Sigmoid colon (tissue), 4 donors: Measurements from ENCODE around the gene ASF1B.

ENCODE experiments used
- EP300 ChIP-seq, 4 donors: sonication (generic); formaldehyde crosslinking; IDR thresholded peaks; one replicate each; pipeline ENCODE4 v1.6.1; 2017; ENCODE audit warnings: antibody characterized with exemption in 4 of 4
- POLR2A ChIP-seq, 2 donors: fragments of 450-650 bp; IDR thresholded peaks; one replicate each; pipeline ENCODE4 v1.6.1; 2016; ENCODE audit warnings: antibody characterized with exemption in 2 of 2, mild to moderate bottlenecking in 2 of 2, moderate library complexity in 2 of 2
- TF ChIP-seq, protein P1 (sequence below), 4 experiments: fragments of 450-650 bp in 3 of 4; fragments of 200-600 bp in 1 of 4; IDR thresholded peaks; one replicate each; pipeline ENCODE4 v1.5.1; 2016 to 2019; ENCODE audit warnings: antibody characterized with exemption in 4 of 4, mild to moderate bottlenecking in 3 of 4, moderate library complexity in 2 of 4

DNA sequence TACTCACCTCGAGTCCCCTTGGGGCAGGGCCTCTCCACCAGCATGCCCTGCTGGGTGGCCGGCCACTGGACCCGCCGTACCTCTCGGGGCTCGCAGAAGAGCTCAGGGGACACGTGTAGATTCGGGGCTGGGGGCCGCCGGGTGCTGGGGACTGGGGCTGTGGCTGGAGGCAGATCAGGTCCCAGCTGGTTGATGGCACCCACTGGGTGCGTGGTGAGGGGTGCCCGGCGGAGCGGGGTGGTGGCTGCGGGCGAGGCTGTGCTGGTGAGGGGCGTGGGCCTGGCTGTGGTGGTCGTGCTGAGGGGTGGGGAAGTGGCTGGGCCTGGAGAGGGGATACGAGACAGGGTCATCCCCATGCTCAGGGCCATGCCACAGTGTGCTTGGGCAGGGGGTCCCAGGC lies 24.9 kb upstream of the ASF1B start:
- TF ChIP-seq, protein P1, sequence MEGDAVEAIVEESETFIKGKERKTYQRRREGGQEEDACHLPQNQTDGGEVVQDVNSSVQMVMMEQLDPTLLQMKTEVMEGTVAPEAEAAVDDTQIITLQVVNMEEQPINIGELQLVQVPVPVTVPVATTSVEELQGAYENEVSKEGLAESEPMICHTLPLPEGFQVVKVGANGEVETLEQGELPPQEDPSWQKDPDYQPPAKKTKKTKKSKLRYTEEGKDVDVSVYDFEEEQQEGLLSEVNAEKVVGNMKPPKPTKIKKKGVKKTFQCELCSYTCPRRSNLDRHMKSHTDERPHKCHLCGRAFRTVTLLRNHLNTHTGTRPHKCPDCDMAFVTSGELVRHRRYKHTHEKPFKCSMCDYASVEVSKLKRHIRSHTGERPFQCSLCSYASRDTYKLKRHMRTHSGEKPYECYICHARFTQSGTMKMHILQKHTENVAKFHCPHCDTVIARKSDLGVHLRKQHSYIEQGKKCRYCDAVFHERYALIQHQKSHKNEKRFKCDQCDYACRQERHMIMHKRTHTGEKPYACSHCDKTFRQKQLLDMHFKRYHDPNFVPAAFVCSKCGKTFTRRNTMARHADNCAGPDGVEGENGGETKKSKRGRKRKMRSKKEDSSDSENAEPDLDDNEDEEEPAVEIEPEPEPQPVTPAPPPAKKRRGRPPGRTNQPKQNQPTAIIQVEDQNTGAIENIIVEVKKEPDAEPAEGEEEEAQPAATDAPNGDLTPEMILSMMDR (IDR thresholded peaks at IDR 0.05): no peak
- no peak for TF ChIP-seq POLR2A (IDR thresholded peaks at IDR 0.05)
- no peak for TF ChIP-seq EP300 (IDR thresholded peaks at IDR 0.05)
